Measurements from ENCODE around the gene ZNF581.

DNA sequence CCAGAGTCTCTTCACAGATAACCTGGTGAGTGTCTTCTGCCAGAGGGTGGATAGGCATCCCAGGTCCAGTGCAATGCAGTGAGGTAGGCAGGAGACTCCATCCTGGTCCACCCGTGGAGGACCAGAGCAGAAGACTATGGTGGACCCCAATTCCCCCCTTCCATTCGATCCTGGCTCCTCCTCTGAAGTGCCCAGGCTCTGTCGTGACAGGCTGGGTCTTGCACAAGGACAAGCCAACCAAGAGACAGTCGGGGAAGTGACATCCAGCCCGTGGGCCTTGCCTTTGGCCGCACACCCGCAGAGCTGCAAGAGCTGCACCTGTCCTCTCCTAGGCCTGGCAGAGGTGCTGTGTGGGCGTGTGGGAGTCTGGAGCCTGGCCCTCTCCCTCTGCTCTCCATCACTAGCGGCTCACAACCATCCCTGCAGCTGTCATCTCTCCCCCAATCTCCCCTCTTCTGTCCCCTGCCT is 22.2 kb upstream of the ZNF581 start:
- TF ChIP-seq, protein P1, sequence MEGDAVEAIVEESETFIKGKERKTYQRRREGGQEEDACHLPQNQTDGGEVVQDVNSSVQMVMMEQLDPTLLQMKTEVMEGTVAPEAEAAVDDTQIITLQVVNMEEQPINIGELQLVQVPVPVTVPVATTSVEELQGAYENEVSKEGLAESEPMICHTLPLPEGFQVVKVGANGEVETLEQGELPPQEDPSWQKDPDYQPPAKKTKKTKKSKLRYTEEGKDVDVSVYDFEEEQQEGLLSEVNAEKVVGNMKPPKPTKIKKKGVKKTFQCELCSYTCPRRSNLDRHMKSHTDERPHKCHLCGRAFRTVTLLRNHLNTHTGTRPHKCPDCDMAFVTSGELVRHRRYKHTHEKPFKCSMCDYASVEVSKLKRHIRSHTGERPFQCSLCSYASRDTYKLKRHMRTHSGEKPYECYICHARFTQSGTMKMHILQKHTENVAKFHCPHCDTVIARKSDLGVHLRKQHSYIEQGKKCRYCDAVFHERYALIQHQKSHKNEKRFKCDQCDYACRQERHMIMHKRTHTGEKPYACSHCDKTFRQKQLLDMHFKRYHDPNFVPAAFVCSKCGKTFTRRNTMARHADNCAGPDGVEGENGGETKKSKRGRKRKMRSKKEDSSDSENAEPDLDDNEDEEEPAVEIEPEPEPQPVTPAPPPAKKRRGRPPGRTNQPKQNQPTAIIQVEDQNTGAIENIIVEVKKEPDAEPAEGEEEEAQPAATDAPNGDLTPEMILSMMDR (IDR thresholded peaks at IDR 0.05): no peak
- TF ChIP-seq POLR2A (IDR thresholded peaks at IDR 0.05): no peak
